Measurements from ENCODE around the gene NDUFS2. TPM values are rescaled to one million over a fixed set of nuclear protein-coding genes. Genes with fewer than 3 reads are reported as not detected.

The NDUFS2 gene
- total RNA-seq, 2 donors from 2014 or later, result 83.5 to 100.0 TPM

DNA sequence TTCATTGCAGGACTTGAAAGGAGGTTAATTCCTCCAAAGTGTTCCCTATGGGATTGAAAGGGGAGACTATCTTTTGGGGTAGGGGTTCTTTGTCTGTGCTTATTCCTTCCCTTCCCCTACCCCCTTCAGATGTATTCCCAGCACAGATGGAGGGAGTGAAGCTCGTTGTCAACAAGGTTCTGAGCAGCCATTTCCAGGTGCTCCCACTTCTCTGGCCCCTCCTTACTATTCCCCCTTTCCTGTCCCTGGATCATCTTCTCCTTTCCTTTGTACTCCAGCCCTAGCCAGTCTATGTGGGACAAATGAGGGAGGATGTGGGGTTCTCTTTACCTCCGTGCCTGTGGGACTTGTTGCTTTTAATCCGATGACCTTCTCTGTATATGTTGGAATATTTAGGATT lies 24.6 kb downstream of the NDUFS2 start:
- no peaks in the 10 kb centered on the region for H3K27me3 Mint-ChIP-seq (ENCODE audit: insufficient read depth)
- H3K9ac ChIP-seq (ENCODE audit: extremely low read depth, low read length, poor library complexity, severe bottlenecking), result no peak overlapping the region

DNA sequence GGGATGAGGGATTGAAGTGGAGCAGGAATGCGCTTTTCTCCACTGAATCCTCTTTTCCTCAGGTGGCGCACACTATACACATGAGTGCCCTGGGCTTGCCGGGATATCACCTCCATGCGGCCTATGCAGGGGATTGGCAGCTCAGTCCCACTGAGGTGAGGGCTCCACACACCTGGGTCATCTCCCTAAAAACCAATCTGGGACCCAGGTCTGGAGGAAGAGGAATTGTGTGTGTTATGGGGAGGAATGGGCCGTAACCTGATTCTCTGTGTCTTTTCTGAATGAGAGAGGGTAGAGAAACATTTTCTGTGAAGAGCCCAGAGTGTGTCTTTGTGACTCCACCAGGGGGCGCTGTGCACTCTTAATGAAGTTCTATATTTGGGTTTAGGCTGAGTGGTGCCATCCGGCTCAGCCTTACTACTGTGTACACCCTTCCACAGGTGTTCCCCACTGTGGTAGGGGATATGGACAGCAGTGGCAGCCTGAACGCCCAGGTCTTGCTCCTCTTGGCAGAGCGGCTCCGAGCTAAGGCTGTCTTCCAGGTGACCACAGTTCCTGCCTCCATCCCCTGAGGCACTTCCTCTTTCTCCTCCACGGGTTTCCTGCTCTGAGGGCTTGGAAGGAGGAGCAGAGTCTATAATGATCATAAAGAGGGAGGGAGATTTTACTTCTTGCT lies 25.2 kb downstream of the NDUFS2 start:
- H3K9ac ChIP-seq (ENCODE audit: extremely low read depth, low read length, poor library complexity, severe bottlenecking), result no peak overlapping the region
- peaks cover 12% of the 10 kb centered on the region for H3K36me3 Mint-ChIP-seq (ENCODE audit: low read depth)
- no peaks in the 10 kb centered on the region for H3K9me3 ChIP-seq (ENCODE audit: control insufficient read depth, low read length)
- 13 to 59% methylated on average over 2 to 11 of the region's 11 CpGs for WGBS, 2 experiments (ENCODE audit: insufficient coverage in 1 of 2, insufficient read length in 1 of 2)
- TF ChIP-seq, protein P1, sequence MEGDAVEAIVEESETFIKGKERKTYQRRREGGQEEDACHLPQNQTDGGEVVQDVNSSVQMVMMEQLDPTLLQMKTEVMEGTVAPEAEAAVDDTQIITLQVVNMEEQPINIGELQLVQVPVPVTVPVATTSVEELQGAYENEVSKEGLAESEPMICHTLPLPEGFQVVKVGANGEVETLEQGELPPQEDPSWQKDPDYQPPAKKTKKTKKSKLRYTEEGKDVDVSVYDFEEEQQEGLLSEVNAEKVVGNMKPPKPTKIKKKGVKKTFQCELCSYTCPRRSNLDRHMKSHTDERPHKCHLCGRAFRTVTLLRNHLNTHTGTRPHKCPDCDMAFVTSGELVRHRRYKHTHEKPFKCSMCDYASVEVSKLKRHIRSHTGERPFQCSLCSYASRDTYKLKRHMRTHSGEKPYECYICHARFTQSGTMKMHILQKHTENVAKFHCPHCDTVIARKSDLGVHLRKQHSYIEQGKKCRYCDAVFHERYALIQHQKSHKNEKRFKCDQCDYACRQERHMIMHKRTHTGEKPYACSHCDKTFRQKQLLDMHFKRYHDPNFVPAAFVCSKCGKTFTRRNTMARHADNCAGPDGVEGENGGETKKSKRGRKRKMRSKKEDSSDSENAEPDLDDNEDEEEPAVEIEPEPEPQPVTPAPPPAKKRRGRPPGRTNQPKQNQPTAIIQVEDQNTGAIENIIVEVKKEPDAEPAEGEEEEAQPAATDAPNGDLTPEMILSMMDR (conservative IDR thresholded peaks at IDR 0.05), result peak; percentile 94
- H3K27me3 ChIP-seq (ENCODE audit: control insufficient read depth, insufficient read depth, low read length, poor library complexity, severe bottlenecking), result no peaks in the 10 kb centered on the region
- H3K4me3 ChIP-seq (ENCODE audit: low read length), result peak overlapping the region; percentile 96
- no peaks in the 10 kb centered on the region for H3K9me3 Mint-ChIP-seq
- peak overlapping the region; percentile 85 for H3K4me3 Mint-ChIP-seq
- H3K4me1 ChIP-seq (ENCODE audit: control insufficient read depth, insufficient read depth, low read length), result peaks cover 14% of the 10 kb centered on the region
- peaks cover 14% of the 10 kb centered on the region for H3K36me3 ChIP-seq (ENCODE audit: control insufficient read depth, insufficient read depth, low read length)
- DNase-seq, result peak; percentile 92
- no peaks in the 10 kb centered on the region for H3K27me3 Mint-ChIP-seq (ENCODE audit: insufficient read depth)
- peaks cover 39% of the 10 kb centered on the region for H3K4me1 Mint-ChIP-seq
- H3K27ac ChIP-seq (ENCODE audit: low read depth, low read length), result no peak overlapping the region
- H3K27ac Mint-ChIP-seq, result peak overlapping the region; percentile 94

More for the DNA sequence above, 24.6 kb downstream of the NDUFS2 start:
- peaks cover 14% of the 10 kb centered on the region for H3K36me3 ChIP-seq (ENCODE audit: control insufficient read depth, insufficient read depth, low read length)
- H3K4me1 ChIP-seq (ENCODE audit: control insufficient read depth, insufficient read depth, low read length), result peaks cover 14% of the 10 kb centered on the region
- H3K27me3 ChIP-seq (ENCODE audit: control insufficient read depth, insufficient read depth, low read length, poor library complexity, severe bottlenecking), result no peaks in the 10 kb centered on the region
- Mint-ChIP-seq H3K36me3 (ENCODE audit: low read depth) (peaks cover 16% of the 10 kb centered on the region), H3K4me1 (peaks cover 45% of the 10 kb centered on the region), H3K4me3 (peak overlapping the region; percentile 85), H3K9me3 (no peaks in the 10 kb centered on the region), H3K27ac (peak overlapping the region; percentile 94)
- H3K9me3 ChIP-seq (ENCODE audit: control insufficient read depth, low read length), result no peaks in the 10 kb centered on the region
- TF ChIP-seq, protein P1 (conservative IDR thresholded peaks at IDR 0.05), result no peak
- H3K27ac ChIP-seq (ENCODE audit: low read depth, low read length), result no peak overlapping the region
- peak overlapping the region; percentile 96 for H3K4me3 ChIP-seq (ENCODE audit: low read length)
- DNase-seq, result no peak
- 84 to 100% methylated on average over 1 to 3 of the region's 3 CpGs for WGBS, 2 experiments (ENCODE audit: insufficient coverage in 1 of 2, insufficient read length in 1 of 2)

DNA sequence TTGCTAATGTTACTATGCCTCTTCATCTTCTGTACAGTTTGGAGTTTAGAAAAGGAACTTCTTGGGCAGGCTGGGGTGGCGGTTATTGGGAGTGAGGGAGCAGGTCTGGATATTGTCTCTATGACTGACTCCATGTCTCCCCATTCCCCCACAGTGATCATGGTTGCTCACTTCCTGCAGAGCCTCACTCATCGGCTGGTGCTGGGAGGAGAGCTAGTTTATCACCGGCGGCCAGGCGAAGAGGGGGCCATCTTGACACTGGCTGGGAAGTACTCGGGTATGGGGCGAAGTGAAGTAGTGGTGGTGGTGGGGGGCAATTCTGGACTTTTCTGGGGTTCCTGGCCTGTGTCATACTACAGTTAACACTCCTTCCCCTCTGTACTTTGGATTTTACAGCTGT lies 25.9 kb downstream of the NDUFS2 start:
- Histone ChIP-seq H3K36me3 (ENCODE audit: control insufficient read depth, insufficient read depth, low read length) (peaks cover 14% of the 10 kb centered on the region), H3K9me3 (ENCODE audit: control insufficient read depth, low read length) (no peaks in the 10 kb centered on the region), H3K27ac (ENCODE audit: low read depth, low read length) (no peak overlapping the region), H3K27me3 (ENCODE audit: control insufficient read depth, insufficient read depth, low read length, poor library complexity, severe bottlenecking) (no peaks in the 10 kb centered on the region), H3K4me1 (ENCODE audit: control insufficient read depth, insufficient read depth, low read length) (peaks cover 13% of the 10 kb centered on the region), H3K9ac (ENCODE audit: extremely low read depth, low read length, poor library complexity, severe bottlenecking) (no peak overlapping the region), H3K4me3 (ENCODE audit: low read length) (no peak overlapping the region)
- Mint-ChIP-seq H3K4me1 (peaks cover 34% of the 10 kb centered on the region), H3K27ac (no peak overlapping the region), H3K4me3 (no peak overlapping the region), H3K9me3 (no peaks in the 10 kb centered on the region), H3K36me3 (ENCODE audit: low read depth) (peaks cover 12% of the 10 kb centered on the region), H3K27me3 (ENCODE audit: insufficient read depth) (no peaks in the 10 kb centered on the region)
- no peak for DNase-seq
- WGBS, 2 experiments (ENCODE audit: insufficient coverage in 1 of 2, insufficient read length in 1 of 2), result 94% methylated on average over 7 of the region's 7 CpGs; no CpG with 5 or more reads in 1 of the 2 experiments
- TF ChIP-seq, protein P1 (conservative IDR thresholded peaks at IDR 0.05), result no peak
